Stimulated activated memory B cell treated with anti-CD40 and anti-IgM and Interleukin-4, amounts not matched to agents 10 μg/mL and 1 μg/mL and 100 μg/mL, for 72 hours (primary cell): ENCODE data around the gene PACRG.
"Not testable (repeated sequence)": the region's sequence is repeated elsewhere in the genome, so short reads cannot be mapped to it uniquely, and the experiment has no call there.

Source experiments
- ATAC-seq: fragments of 150-1000 bp; cut with Tn5 transposase; 2 replicates; pipeline ENCODE4 v1.10.0; 2021
- H3K27ac Mint-ChIP-seq: one replicate; pipeline ENCODE4 v1.8.0; 2022; ENCODE audit warnings: mild to moderate bottlenecking, mixed read lengths
- H3K27me3 Mint-ChIP-seq: one replicate; pipeline ENCODE4 v1.8.0; 2022; ENCODE audit warnings: mixed read lengths
- H3K36me3 Mint-ChIP-seq: one replicate; pipeline ENCODE4 v1.8.0; 2022; ENCODE audit warnings: mixed read lengths
- H3K4me1 Mint-ChIP-seq: one replicate; pipeline ENCODE4 v1.8.0; 2022; ENCODE audit warnings: mixed read lengths
- H3K4me3 Mint-ChIP-seq: one replicate; pipeline ENCODE4 v1.8.0; 2022; ENCODE audit warnings: mild to moderate bottlenecking, moderate library complexity, mixed read lengths
- H3K9me3 Mint-ChIP-seq: one replicate; pipeline ENCODE4 v1.8.0; 2022; ENCODE audit warnings: mixed read lengths

Gene PACRG

DNA sequence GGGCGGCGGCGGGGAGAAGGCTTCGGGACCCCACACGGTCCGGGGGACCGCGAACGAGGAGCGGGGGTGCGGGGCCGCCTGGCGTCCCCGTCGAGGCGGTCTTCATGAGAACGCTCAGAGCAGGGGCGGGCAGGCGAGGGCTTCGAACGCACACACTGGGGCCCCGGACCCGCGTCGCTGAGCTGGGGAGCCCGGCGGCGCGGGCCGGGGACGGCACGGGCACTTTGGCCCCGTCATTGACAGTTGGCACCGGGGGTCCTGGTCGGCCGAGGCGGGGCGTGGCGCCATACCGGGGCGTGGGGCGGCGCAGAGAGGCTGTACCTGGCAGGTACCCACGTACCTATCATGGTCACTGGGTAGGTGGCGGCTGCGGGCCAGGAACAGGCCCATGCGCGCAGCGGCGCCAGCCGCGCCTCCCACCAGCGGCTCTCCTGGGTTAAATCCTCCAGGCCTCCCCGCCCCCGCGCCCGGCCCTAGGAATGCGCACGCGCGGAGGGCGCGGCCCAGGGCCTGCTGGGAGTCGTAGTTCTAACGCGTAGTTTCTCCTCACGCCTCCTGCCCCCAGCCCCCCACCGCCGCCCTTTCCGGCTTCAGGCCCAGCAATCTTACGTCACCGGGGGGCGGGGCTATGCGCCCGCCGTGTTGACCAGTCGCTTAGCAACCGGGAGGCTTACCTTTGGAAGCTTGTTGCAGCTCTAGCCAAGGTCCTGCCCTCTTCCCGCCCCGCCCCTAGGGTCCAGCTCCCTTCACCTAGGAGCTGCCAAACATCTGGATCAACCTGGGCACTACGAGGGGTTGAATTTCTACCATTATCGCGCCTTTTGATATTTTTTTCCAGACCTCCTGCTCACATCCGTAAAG lies at the start of gene PACRG, which contains the start of gene PRKN:
TSS of gene PACRG (plus strand) at position 653 of the 861 bp plus-strand sequence.
TSS of gene PRKN (minus strand) at position 445 of the 861 bp plus-strand sequence.
- ATAC-seq, result peak; percentile 97
- Mint-ChIP-seq H3K4me1 (peaks cover 15% of the 10 kb centered on the region), H3K27me3 (no peaks in the 10 kb centered on the region), H3K27ac (peak within 1 kb of the TSS; percentile 87), H3K9me3 (peaks cover 3% of the 10 kb centered on the region), H3K4me3 (peak within 1 kb of the TSS; percentile 87), H3K36me3 (no peaks in the 10 kb centered on the region)

DNA sequence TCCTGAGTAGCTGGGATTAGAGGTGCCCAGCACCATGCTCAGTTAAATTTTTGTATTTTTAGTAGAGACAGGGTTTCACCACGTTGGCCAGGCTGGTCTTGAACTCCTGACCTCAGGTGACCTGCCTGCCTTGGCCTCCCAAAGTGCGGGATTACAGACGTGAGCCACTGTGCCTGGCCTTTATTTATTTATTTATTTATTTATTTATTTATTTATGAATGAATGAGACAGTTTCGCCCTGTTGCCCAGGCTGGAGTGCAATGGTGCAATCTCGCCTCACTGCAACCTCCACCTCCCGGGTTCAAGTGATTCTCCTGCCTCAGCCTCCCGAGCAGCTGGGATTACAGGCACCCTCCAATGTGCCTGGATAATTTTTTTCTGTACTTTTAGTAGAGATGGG lies 48.9 kb upstream of the PACRG start:
- H3K9me3 Mint-ChIP-seq, result peaks cover 11% of the 10 kb centered on the region
- H3K4me1 Mint-ChIP-seq, H3K4me3 Mint-ChIP-seq, ATAC-seq, H3K27ac Mint-ChIP-seq, H3K27me3 Mint-ChIP-seq, H3K36me3 Mint-ChIP-seq: not testable (repeated sequence)

DNA sequence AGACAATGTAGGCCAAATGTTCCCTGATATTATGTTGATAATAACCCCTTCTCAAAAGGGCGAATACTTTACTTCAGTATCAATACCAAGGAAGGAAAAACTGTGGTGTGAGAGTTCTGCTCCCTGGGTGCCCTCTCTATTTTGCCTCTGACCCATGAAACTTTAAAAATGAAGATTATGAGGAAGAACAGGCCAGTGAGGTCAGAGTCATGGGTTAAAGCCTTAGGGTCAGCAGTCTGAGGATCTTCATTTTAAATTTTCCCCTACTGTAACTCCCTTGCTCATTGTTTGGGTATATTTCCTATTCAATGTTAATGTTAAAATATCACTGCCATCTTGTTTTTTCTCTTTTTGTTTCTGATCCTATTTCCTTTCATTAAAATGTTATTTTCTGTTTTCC lies 48.1 kb upstream of the PACRG start:
- Mint-ChIP-seq H3K27me3 (no peaks in the 10 kb centered on the region), H3K27ac (no peak overlapping the region), H3K4me1 (no peaks in the 10 kb centered on the region), H3K9me3 (peaks cover 5% of the 10 kb centered on the region), H3K4me3 (no peak overlapping the region), H3K36me3 (no peaks in the 10 kb centered on the region)
- ATAC-seq, result no peak

DNA sequence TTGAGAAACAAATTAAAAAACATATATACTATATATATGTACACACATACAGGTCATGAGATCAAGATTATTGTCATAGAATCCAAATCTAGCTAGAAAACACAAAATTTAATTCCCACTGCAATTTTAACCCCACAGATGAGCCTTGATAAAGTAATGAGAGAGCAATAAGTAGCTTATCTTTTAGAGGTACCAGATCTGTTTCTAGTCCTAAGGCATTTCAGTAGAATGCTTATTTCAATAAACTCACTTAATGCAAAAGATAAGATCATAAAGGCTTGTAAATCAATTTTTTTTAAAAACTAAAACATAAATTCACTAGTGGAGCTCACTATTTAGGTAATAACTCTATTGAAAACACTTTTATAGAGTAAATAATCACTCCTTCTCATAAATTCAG lies 47.4 kb upstream of the PACRG start:
- no peak overlapping the region for H3K4me3 Mint-ChIP-seq
- H3K4me1 Mint-ChIP-seq, result no peaks in the 10 kb centered on the region
- H3K27ac Mint-ChIP-seq, result no peak overlapping the region
- no peak for ATAC-seq
- H3K27me3 Mint-ChIP-seq, result no peaks in the 10 kb centered on the region
- H3K36me3 Mint-ChIP-seq, result no peaks in the 10 kb centered on the region
- H3K9me3 Mint-ChIP-seq, result peaks cover 3% of the 10 kb centered on the region

DNA sequence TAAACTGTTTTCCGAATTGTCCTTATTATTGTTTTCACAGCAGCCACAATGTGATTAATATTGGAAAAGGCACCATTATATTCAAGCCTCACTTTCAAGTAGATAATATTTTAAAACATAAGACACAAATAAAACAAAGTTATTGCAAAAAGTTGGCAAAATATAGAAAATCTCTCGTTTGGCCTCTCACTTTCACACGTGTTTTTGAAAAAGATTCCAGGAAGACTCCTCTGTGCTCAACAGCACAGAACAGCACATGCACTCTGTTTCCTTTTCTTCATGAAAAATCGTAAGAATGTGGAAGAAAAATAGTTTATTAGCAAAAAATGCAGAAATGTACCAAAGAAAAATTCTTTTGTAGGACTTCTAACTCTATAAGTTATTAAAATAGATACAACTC lies 46.9 kb upstream of the PACRG start:
- Mint-ChIP-seq H3K36me3 (no peaks in the 10 kb centered on the region), H3K27ac (no peak overlapping the region)

DNA sequence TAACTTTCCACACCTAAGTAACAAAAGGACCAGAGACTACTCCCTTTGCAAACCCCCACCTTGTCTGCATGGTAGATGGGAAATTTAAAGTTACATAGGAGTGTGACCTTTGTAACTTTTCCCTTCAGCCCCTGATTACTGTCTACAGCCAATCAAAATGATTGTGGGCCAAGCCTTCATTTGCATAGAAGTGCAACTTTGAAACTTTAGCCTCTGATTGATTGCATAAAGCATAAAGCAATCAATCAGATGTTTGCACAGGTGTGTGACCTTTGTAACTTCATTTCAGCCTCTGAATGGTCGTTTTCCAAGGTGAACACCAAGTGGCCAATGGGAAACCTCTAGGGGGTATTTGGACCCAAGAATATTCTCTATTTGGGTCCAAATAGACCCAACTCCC lies 46.3 kb upstream of the PACRG start:
- Mint-ChIP-seq H3K27ac (no peak overlapping the region), H3K4me1 (no peaks in the 10 kb centered on the region), H3K27me3 (no peaks in the 10 kb centered on the region), H3K4me3 (no peak overlapping the region), H3K36me3 (no peaks in the 10 kb centered on the region), H3K9me3 (peaks cover 3% of the 10 kb centered on the region)
- no peak for ATAC-seq

More for the DNA sequence above, 46.9 kb upstream of the PACRG start:
- ATAC-seq, result no peak
- Mint-ChIP-seq H3K4me1 (no peaks in the 10 kb centered on the region), H3K4me3 (no peak overlapping the region), H3K9me3 (peaks cover 3% of the 10 kb centered on the region), H3K27me3 (no peaks in the 10 kb centered on the region)

DNA sequence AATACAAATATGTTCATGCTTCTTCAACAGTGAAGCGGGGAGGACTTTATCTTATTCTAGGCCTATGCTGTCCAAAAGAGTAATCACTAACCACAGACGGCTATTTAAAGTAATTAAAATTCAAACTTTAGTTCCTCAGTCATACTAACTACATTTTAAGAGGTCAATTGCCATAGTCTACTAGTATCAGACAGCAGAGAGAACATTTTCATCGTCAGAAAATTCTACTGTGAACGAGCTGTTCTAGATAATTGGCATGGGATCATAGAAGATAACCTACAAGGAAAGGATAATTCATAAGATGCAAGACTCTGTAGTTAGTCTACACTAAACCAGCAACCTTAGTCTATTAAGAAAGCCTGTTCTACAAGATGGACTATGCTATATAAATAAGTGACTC lies 44.6 kb upstream of the PACRG start:
- Mint-ChIP-seq H3K4me1 (no peaks in the 10 kb centered on the region), H3K9me3 (peaks cover 3% of the 10 kb centered on the region), H3K4me3 (no peak overlapping the region), H3K36me3 (no peaks in the 10 kb centered on the region), H3K27me3 (no peaks in the 10 kb centered on the region), H3K27ac (no peak overlapping the region)
- ATAC-seq, result no peak

DNA sequence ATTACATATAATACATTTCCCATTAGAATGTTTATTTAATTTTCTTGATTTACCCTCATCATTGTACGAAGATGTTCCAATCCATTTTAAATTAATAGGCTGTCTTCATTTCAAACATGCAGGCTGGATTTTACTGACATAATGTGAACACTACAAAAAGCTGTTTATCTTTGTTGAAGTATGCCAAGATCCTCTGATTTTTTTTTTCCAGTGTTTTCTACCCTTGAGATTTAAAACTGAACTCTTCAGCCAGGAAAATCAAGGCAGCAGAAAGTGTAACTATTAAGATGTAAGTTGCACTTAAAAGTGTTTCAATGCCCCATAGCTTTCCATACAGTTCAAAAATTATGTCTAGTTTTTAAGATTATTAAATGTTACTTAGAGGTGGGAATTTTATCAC lies 43.7 kb upstream of the PACRG start:
- no peak for ATAC-seq
- Mint-ChIP-seq H3K4me3 (no peak overlapping the region), H3K36me3 (no peaks in the 10 kb centered on the region), H3K9me3 (peaks cover 3% of the 10 kb centered on the region), H3K4me1 (no peaks in the 10 kb centered on the region), H3K27me3 (no peaks in the 10 kb centered on the region), H3K27ac (no peak overlapping the region)

DNA sequence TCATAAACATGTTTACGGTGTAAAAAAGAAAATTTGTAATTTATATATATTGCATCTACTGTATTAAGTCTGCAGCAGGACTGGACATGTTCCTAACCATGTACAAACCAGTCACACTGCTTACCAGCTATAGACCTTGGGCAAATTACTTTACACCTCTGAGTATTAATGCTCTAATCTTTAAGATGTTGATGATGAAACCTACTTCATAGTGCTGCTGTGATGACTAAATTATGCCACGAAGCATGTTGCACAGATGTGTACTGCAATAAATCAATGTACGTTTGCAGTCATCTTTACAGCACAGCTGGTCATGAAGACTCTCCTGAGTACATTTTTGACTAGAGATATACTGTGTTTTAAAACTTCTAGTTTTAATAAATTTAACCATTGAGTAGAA lies 42.8 kb upstream of the PACRG start:
- H3K9me3 Mint-ChIP-seq, result peaks cover 3% of the 10 kb centered on the region
- ATAC-seq, result no peak
- no peak overlapping the region for H3K27ac Mint-ChIP-seq
- no peak overlapping the region for H3K4me3 Mint-ChIP-seq
- no peaks in the 10 kb centered on the region for H3K36me3 Mint-ChIP-seq
- H3K4me1 Mint-ChIP-seq, result no peaks in the 10 kb centered on the region
- H3K27me3 Mint-ChIP-seq, result no peaks in the 10 kb centered on the region

DNA sequence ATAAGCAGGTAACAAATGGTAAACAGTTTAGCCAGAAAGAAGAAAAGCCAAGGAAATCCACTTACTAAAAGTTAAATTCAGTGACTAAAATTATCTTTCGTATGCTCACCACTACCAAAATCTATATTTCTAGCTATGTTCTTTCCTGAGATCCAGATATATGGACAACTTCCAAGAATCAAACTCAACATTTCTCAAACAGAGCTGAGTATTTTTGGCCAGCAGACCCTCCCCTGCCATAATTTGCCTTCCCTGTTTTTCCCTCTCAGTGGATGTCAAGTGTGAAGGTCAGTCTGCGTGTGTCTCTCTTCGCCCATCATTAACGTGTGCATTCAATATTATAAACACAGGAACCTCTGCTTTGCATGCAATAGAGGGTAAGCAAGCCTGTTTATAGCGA lies 42.2 kb upstream of the PACRG start:
- H3K36me3 Mint-ChIP-seq, result no peaks in the 10 kb centered on the region
- H3K4me1 Mint-ChIP-seq, result peaks cover 6% of the 10 kb centered on the region
- no peak overlapping the region for H3K27ac Mint-ChIP-seq
- no peak overlapping the region for H3K4me3 Mint-ChIP-seq
- peaks cover 3% of the 10 kb centered on the region for H3K9me3 Mint-ChIP-seq
- H3K27me3 Mint-ChIP-seq, result no peaks in the 10 kb centered on the region
- ATAC-seq, result no peak

DNA sequence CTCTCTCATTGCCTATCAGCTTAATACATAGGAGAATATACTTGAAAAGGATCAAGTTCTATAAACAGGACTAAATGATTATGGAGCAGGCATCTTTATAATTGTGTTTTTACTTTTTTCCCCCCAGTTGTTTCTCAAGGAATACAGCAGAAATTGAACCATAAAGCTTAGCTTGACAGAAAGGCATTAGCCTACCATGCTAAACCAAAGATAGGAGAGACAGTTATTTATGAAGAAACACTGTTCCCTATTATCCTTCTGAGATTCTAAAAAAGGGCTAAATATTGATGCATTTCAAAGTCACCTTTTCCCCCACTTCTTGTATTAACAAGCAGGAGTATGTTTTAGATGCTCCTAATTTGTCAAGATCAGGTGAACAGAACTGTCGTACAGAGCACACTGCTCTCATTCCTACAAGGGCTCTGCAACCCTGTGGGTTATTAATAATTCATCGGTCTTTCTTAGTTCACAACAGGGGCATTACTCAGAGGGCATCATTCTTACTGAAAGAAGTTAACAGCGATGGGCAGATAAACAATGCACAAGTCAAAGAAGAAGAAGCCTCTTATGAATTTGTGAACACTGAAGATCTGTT lies 38.9 kb upstream of the PACRG start:
- no peaks in the 10 kb centered on the region for H3K36me3 Mint-ChIP-seq
- no peaks in the 10 kb centered on the region for H3K27me3 Mint-ChIP-seq
- no peaks in the 10 kb centered on the region for H3K9me3 Mint-ChIP-seq
- peaks cover 6% of the 10 kb centered on the region for H3K4me1 Mint-ChIP-seq
- no peak for ATAC-seq
- H3K4me3 Mint-ChIP-seq, result no peak overlapping the region
- no peak overlapping the region for H3K27ac Mint-ChIP-seq

DNA sequence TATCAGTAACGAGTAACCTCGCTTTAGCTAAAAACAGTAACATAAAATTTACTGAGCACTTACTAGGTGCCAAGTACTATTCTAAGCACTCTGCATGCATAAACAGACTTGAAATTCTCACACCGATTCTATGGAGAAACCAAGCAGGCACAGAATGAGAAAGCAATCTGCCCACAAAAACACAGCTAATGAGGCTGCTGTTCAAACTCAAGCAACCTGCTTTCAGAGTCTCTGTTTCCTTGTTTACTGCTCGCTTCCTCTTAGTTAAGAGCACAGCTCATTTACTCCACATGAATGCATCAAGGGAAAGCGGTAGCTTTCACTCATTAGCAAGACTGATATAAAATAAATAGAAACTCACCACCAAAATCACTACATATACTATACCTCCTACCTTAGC lies 37.6 kb upstream of the PACRG start:
- Mint-ChIP-seq H3K27me3 (no peaks in the 10 kb centered on the region), H3K4me1 (peaks cover 6% of the 10 kb centered on the region), H3K36me3 (no peaks in the 10 kb centered on the region), H3K9me3 (no peaks in the 10 kb centered on the region), H3K27ac (no peak overlapping the region), H3K4me3 (no peak overlapping the region)
- no peak for ATAC-seq

DNA sequence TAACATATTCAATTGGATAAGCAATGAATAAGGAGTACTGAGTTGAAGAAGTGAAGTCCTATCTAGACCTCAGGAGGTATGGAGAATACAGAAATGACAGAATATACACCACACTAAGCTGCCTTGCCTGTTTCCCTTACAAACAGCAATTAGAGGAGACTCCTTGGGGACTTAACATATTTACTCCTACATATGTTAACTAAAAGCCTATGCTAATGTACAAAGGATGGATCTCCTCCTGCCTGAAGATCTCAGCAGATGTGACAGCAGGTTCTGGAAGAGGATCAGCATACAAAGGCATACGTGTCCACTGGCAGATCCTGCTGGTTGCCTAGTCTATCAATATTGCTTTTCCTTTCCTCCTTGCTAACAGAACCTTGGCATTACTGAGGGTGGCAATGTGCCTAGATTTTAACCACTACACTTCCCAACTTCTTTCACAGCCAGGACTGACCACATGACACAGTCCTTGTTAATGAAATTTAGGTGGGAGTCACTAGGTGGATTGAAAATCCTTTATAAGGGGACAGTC lies 29.8 kb upstream of the PACRG start:
- no peaks in the 10 kb centered on the region for H3K4me1 Mint-ChIP-seq
- H3K27me3 Mint-ChIP-seq, result no peaks in the 10 kb centered on the region
- H3K36me3 Mint-ChIP-seq, result no peaks in the 10 kb centered on the region

DNA sequence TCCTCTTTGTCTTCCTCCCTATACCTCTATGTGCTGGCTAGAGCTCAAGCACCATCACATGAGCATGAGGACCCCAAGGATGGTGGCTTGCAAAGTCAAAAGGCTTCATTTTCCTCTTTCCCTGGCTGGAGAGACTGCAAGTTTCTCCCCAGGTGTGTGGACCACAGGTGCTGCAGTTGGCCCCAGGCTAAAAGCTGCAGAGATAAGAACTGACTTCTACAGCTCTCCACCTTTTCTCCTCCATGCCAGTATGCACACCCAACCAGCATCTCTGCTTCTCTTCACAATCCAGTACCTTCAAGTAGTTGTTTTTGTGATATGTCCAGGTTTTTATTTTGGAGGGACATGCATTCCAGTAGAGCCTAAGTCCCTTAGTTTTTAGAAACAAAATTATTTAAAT lies 29.3 kb upstream of the PACRG start:
- Mint-ChIP-seq H3K4me1 (no peaks in the 10 kb centered on the region), H3K27me3 (no peaks in the 10 kb centered on the region), H3K36me3 (no peaks in the 10 kb centered on the region), H3K27ac (no peak overlapping the region), H3K4me3 (no peak overlapping the region), H3K9me3 (no peaks in the 10 kb centered on the region)
- no peak for ATAC-seq

More for the DNA sequence above, 29.8 kb upstream of the PACRG start:
- H3K27ac Mint-ChIP-seq, result no peak overlapping the region
- H3K9me3 Mint-ChIP-seq, result no peaks in the 10 kb centered on the region
- no peak overlapping the region for H3K4me3 Mint-ChIP-seq
- no peak for ATAC-seq

DNA sequence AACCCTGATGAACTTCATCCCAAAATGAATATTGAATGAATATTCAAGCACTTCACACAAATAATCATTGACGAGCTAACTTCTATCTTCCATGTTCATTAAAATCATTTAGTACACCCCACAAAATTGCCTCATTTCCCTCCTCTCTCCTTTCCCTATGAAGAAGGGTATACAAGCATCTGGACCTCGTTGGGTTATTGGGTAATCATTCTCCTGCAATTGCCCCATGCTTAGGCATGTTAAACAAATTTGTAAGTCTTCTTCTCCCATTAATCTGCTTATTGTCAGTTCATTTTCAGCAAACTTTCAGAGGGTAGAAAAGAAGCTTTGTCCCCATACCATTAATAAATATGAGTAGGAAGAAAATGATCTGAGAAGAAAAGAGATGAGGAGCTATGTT lies 27.8 kb upstream of the PACRG start:
- Mint-ChIP-seq H3K36me3 (no peaks in the 10 kb centered on the region), H3K4me3 (no peak overlapping the region), H3K27me3 (no peaks in the 10 kb centered on the region), H3K27ac (no peak overlapping the region), H3K4me1 (no peaks in the 10 kb centered on the region), H3K9me3 (no peaks in the 10 kb centered on the region)
- no peak for ATAC-seq

DNA sequence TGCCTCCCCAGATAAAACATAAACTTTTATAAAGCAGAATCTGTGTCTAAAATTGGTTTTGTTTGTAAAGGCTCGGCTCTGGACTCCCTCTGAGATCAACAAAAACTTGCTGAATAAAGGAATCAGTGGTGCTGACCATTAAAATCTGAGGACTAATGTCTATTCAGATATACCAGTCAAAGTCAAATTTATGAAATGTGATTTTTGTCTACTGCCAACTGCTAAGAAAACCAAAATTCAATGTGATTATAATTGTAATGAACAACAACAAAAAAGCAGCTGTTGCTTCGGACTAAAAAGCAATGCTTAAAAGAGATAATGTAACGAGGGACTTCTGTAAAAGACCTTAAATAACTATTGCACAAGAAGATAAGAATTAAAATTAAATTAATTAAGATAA lies 26.8 kb upstream of the PACRG start:
- H3K4me1 Mint-ChIP-seq, result peaks cover under 1% of the 10 kb centered on the region
- H3K36me3 Mint-ChIP-seq, result no peaks in the 10 kb centered on the region
- no peaks in the 10 kb centered on the region for H3K9me3 Mint-ChIP-seq
- no peak overlapping the region for H3K4me3 Mint-ChIP-seq
- no peaks in the 10 kb centered on the region for H3K27me3 Mint-ChIP-seq
- no peak for ATAC-seq
- no peak overlapping the region for H3K27ac Mint-ChIP-seq
